PC-3 (cell line): ENCODE data around the gene OLFML2A. TPM values are rescaled to one million over a fixed set of nuclear protein-coding genes. Genes with fewer than 3 reads are reported as not detected.

Experiments used
- ATAC-seq: fragments of 200-7000 bp; cut with Tn5 transposase; 2 replicates; pipeline ENCODE4 v1.9.1; 2020; ENCODE audit warnings: mild to moderate bottlenecking, moderate library complexity
- BruUV-seq: library from RNA; stranded (reverse); fragments of 400-500 nt; replicated peaks from 2 replicates; lab custom pipeline; 2021; lab: Mats Ljungman, UMichigan
- CTCF ChIA-PET: fragments of 300-600 bp; sonication (Branson Sonifier 250); formaldehyde crosslinking; loops from one replicate; lab custom pipeline; 2022; ENCODE audit warnings: antibody characterized with exemption; lab: Charles Lee
- POLR2A ChIA-PET: fragments of 300-600 bp; sonication (Branson Sonifier 250); formaldehyde crosslinking; loops from one replicate; lab custom pipeline; 2022; ENCODE audit warnings: antibody characterized with exemption; ENCODE audit not compliant: unreplicated experiment; lab: Charles Lee
- DNase-seq: peaks from one replicate; pipeline ENCODE4 v3.0.0-alpha.2; 2015
- H2AFZ ChIP-seq: fragments of 300-600 bp; sonication (generic); 2 replicates; pipeline ENCODE4 v1.6.0; 2016; ENCODE audit warnings: antibody characterized with exemption, low read length
- H3F3A ChIP-seq: fragments of 300-600 bp; sonication (generic); one replicate; pipeline ENCODE4 v1.6.0; 2017; ENCODE audit warnings: antibody characterized with exemption, low read length, control low read depth, mild to moderate bottlenecking; ENCODE audit not compliant: unreplicated experiment
- H3K27ac ChIP-seq: fragments of 300-600 bp; sonication (generic); 2 replicates; pipeline ENCODE4 v1.5.1; 2016; ENCODE audit warnings: mild to moderate bottlenecking, low read length
- H3K27me3 ChIP-seq: fragments of 300-600 bp; sonication (generic); 2 replicates; pipeline ENCODE4 v1.6.1; 2016; ENCODE audit warnings: low read length, mixed read lengths
- H3K36me3 ChIP-seq: fragments of 300-600 bp; sonication (generic); 2 replicates; pipeline ENCODE4 v1.6.1; 2016; ENCODE audit warnings: low read depth, mixed run types, low read length, mixed read lengths
- H3K4me1 ChIP-seq: fragments of 300-600 bp; sonication (generic); 2 replicates; pipeline ENCODE4 v1.5.1; 2016; ENCODE audit warnings: low read length; ENCODE audit not compliant: insufficient read depth
- H3K4me2 ChIP-seq: fragments of 300-600 bp; sonication (generic); 2 replicates; pipeline ENCODE4 v1.6.0; 2016; ENCODE audit warnings: low read length
- H3K4me3 ChIP-seq: fragments of 300-600 bp; sonication (generic); 2 replicates; pipeline ENCODE4 v1.5.1; 2016; ENCODE audit warnings: mild to moderate bottlenecking, low read length, mixed read lengths
- H3K79me2 ChIP-seq: fragments of 300-600 bp; sonication (generic); 2 replicates; pipeline ENCODE4 v1.6.1; 2017; ENCODE audit warnings: low read length, mixed read lengths
- H3K9ac ChIP-seq: fragments of 300-600 bp; sonication (generic); 2 replicates; pipeline ENCODE4 v1.6.0; 2016; ENCODE audit warnings: mild to moderate bottlenecking, low read length
- H3K9me2 ChIP-seq: fragments of 300-600 bp; sonication (generic); replicated peaks from 2 replicates; pipeline ENCODE4 v1.6.1; 2016; ENCODE audit warnings: mixed run types, low read length, mixed read lengths
- H3K9me3 ChIP-seq: fragments of 300-600 bp; sonication (generic); 2 replicates; pipeline ENCODE4 v1.6.1; 2016; ENCODE audit warnings: low read length, mixed read lengths
- H4K20me1 ChIP-seq: fragments of 300-600 bp; sonication (generic); 2 replicates; pipeline ENCODE4 v1.6.1; 2016; ENCODE audit warnings: low read length, mixed read lengths
- CTCF ChIP-seq: fragments of 300-600 bp; sonication (generic); conservative IDR thresholded peaks from 2 replicates; pipeline ENCODE4 v1.5.1; 2017; ENCODE audit warnings: antibody characterized with exemption, low read depth, mild to moderate bottlenecking, low read length
- EZH2 ChIP-seq: fragments of 300-600 bp; sonication (generic); IDR thresholded peaks from one replicate; pipeline ENCODE4 v1.6.1; 2017; ENCODE audit warnings: antibody characterized with exemption, mild to moderate bottlenecking, low read length; ENCODE audit not compliant: unreplicated experiment
- EZH2phosphoT487 ChIP-seq: fragments of 300-600 bp; sonication (generic); IDR thresholded peaks from 2 replicates; pipeline ENCODE4 v1.6.1; 2018; ENCODE audit warnings: mild to moderate bottlenecking, antibody characterized with exemption, low read length, borderline replicate concordance
- intact Hi-C: fragments of 100-400 bp; cut with micrococcal nuclease; formaldehyde crosslinking; loops from 2 replicates; pipeline ENCODE4 v1.9.0; 2023
- total RNA-seq: library from RNA; depleted of rRNA; stranded (reverse); fragments of >200 nt; gene quantifications from 2 replicates; pipeline ENCODE4 v1.2.3, GENCODE V29; 2014

Gene OLFML2A
- total RNA-seq, 1 experiment from 2014 or later, result 3.4 TPM

GRCh38 chr9:124793015-124793541, 16.1 kb downstream of the OLFML2A start:
- H2AFZ ChIP-seq, result no peak overlapping the region
- no peak overlapping the region for H3K4me2 ChIP-seq
- no TSS peak for BruUV-seq
- intact Hi-C loops, result no loop called here
- POLR2A ChIA-PET, result no interaction called here
- no peaks in the 10 kb centered on the region for H3K4me1 ChIP-seq
- no peaks in the 10 kb centered on the region for H3K9me2 ChIP-seq
- no peak for ATAC-seq
- no peaks in the 10 kb centered on the region for H4K20me1 ChIP-seq
- H3F3A ChIP-seq, result no peaks in the 10 kb centered on the region
- no peak for DNase-seq
- no peak overlapping the region for H3K27ac ChIP-seq
- no peaks in the 10 kb centered on the region for H3K36me3 ChIP-seq
- H3K79me2 ChIP-seq, result no peaks in the 10 kb centered on the region
- CTCF ChIA-PET, result interaction anchor here (0.9 kb wide), 1 partner anchor 21 kb away, joined by 3 read pairs; no protein-coding TSS in a partner anchor
- H3K27me3 ChIP-seq, result no peaks in the 10 kb centered on the region
- H3K4me3 ChIP-seq, result no peak overlapping the region
- no peaks in the 10 kb centered on the region for H3K9me3 ChIP-seq
- H3K9ac ChIP-seq, result no peak overlapping the region
- no peak for TF ChIP-seq EZH2phosphoT487
- no peak for TF ChIP-seq EZH2
- no peak for TF ChIP-seq CTCF

- Histone ChIP-seq H3F3A (no peaks in the 10 kb centered on the region), H3K79me2 (no peaks in the 10 kb centered on the region), H4K20me1 (no peaks in the 10 kb centered on the region), H3K27me3 (no peaks in the 10 kb centered on the region), H3K9me3 (no peaks in the 10 kb centered on the region), H3K36me3 (no peaks in the 10 kb centered on the region), H3K4me2 (no peak overlapping the region), H2AFZ (no peak overlapping the region), H3K9me2 (no peaks in the 10 kb centered on the region), H3K27ac (no peak overlapping the region), H3K4me3 (no peak overlapping the region), H3K4me1 (no peaks in the 10 kb centered on the region), H3K9ac (no peak overlapping the region)
- intact Hi-C loops, result no loop called here
- CTCF ChIA-PET, result interaction anchor here (2.0 kb wide), 1 partner anchor 58 kb away, joined by 9 read pairs; the partner anchor contains the start of gene WDR38
- peak; percentile 42 for DNase-seq
- TF ChIP-seq CTCF (peak; percentile 44), EZH2phosphoT487 (no peak), EZH2 (no peak)
- no TSS peak for BruUV-seq
- peak; percentile 66 for ATAC-seq
- POLR2A ChIA-PET, result no interaction called here
Observed at GRCh38 chr9:124794902-124795491, 18.1 kb downstream of the OLFML2A start.

GRCh38 chr9:124795881-124796431, 19.0 kb downstream of the OLFML2A start:
- H3K27me3 ChIP-seq, result no peaks in the 10 kb centered on the region
- intact Hi-C loops, result no loop called here
- no peaks in the 10 kb centered on the region for H3F3A ChIP-seq
- ChIA-PET CTCF (interaction anchor here (2.0 kb wide), 1 partner anchor 57 kb away, joined by 9 read pairs; the partner anchor contains the start of gene WDR38), POLR2A (no interaction called here)
- no peak for TF ChIP-seq EZH2
- no peak for TF ChIP-seq EZH2phosphoT487
- no peak for TF ChIP-seq CTCF
- BruUV-seq, result no TSS peak
- no peak overlapping the region for H3K27ac ChIP-seq
- H3K9me3 ChIP-seq, result no peaks in the 10 kb centered on the region
- H3K9ac ChIP-seq, result no peak overlapping the region
- ATAC-seq (no peak), DNase-seq (no peak)
- H3K4me2 ChIP-seq, result no peak overlapping the region
- no peaks in the 10 kb centered on the region for H4K20me1 ChIP-seq
- no peaks in the 10 kb centered on the region for H3K4me1 ChIP-seq
- H3K4me3 ChIP-seq, result no peak overlapping the region
- H3K9me2 ChIP-seq, result no peaks in the 10 kb centered on the region
- H3K79me2 ChIP-seq, result no peaks in the 10 kb centered on the region
- H2AFZ ChIP-seq, result no peak overlapping the region
- H3K36me3 ChIP-seq, result no peaks in the 10 kb centered on the region
